Muscle layer of colon (tissue), 2 donors: ENCODE data around the gene SALL2.

Source experiments
- H3K27ac ChIP-seq: one replicate; pipeline ENCODE4 v1.7.0; 2013; ENCODE audit warnings: low read depth, mild to moderate bottlenecking, low read length, moderate library complexity
- H3K27me3 ChIP-seq, 2 donors: one replicate each; pipeline ENCODE4 v1.7.0; 2013; ENCODE audit warnings: low read length in 2 of 2, mild to moderate bottlenecking in 2 of 2; ENCODE audit not compliant: insufficient read depth in 2 of 2, control insufficient read depth in 1 of 2
- H3K36me3 ChIP-seq: one replicate; pipeline ENCODE4 v1.7.0; 2013; ENCODE audit warnings: mild to moderate bottlenecking, low read length; ENCODE audit not compliant: insufficient read depth
- H3K4me1 ChIP-seq: one replicate; pipeline ENCODE4 v1.7.0; 2013; ENCODE audit warnings: mild to moderate bottlenecking, low read length; ENCODE audit not compliant: insufficient read depth
- H3K4me3 ChIP-seq, 2 donors: one replicate each; pipeline ENCODE4 v1.7.0; 2013; ENCODE audit warnings: low read length in 2 of 2, low read depth in 1 of 2, mild to moderate bottlenecking in 1 of 2, moderate library complexity in 1 of 2
- H3K9ac ChIP-seq: one replicate; pipeline ENCODE4 v1.7.0; 2013; ENCODE audit warnings: low read length
- H3K9me3 ChIP-seq: one replicate; pipeline ENCODE4 v1.7.0; 2013; ENCODE audit warnings: mild to moderate bottlenecking, low read length
- donor health status: abdominal sarcoma.
- donor health status: Adenocarcinoma of cecum.

The SALL2 gene

GRCh38 chr14:21525571-21525961 is 580 bp downstream of the SALL2 start:
- Histone ChIP-seq H3K4me1 (peaks cover 14% of the 10 kb centered on the region), H3K4me3 (peak overlapping the region; percentile 68 to 74), H3K27ac (peak overlapping the region; percentile 86), H3K27me3 (no peaks in the 10 kb centered on the region), H3K9ac (peak overlapping the region; percentile 76), H3K36me3 (no peaks in the 10 kb centered on the region), H3K9me3 (no peaks in the 10 kb centered on the region)

DNA sequence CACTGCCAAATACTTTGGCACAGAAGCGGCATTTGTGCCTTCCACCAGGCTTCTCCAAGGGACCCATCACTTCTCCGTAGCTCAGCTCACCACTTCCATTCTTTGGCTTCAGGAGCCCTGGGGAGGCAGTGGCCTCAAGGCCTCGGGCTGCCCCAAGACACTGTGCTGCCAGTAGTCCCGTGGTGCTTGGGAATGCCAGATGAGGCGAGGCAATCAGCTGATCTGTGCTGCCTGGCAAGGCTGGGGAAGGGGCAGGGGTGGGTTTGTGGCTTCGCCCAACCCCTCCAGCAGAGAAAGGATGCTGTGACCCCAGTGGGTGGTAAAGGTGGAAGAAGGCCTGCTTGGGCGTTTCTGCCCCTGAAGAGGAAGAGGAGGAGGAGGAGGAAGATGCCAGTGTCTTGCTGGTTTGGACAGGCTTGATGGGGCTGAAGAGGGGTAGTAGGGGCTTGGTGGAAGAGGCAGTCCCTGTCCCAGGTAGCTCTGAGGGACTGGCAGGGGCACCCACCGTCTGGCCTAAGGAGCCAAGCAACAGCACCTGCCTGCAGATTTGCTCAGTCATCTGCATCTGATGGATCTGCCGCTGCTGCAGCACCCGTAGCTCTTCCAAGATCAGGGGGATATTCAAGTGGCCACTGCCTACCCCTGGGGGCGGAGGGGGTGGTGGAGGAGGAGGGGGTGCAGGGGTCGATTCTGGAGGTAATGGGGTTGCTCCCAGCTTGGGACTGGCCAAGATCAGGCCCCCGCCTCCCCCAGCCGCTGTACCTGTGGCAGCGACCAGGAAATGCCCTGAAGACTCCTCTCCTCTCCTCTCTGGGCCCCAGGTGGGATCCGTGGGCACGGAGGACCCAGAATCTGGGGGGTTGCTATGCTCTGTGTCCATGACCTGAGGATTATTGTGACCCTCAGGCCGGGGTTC is 1.3 kb downstream of the SALL2 start:
- Histone ChIP-seq H3K36me3 (no peaks in the 10 kb centered on the region), H3K9me3 (no peaks in the 10 kb centered on the region), H3K4me3 (peak overlapping the region in 1 of 2 donors; percentile 74), H3K9ac (peak overlapping the region; percentile 76), H3K27ac (no peak overlapping the region), H3K4me1 (peaks cover 14% of the 10 kb centered on the region), H3K27me3 (no peaks in the 10 kb centered on the region)

DNA sequence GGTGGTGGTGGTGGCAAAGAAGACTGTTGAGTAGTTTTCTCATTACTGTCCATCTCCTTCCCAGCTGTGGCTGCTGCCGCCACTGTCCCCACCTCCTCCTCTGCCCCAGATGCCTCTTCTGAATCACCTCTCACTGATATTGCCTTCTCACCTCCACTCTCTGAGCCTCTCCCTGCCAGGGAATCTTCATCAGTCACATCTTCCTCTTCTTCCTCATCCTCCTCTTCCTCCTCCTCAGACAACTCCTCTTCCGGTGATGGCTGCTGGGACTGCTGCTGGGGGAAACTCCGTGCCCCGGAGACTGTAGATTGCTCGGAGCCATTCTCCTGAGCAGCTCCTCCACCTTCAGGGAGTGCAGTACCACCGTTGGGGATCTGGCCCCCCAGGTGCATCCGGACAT is 2.9 kb downstream of the SALL2 start:
- Histone ChIP-seq H3K4me1 (peaks cover 14% of the 10 kb centered on the region), H3K9me3 (no peaks in the 10 kb centered on the region), H3K9ac (no peak overlapping the region), H3K27ac (no peak overlapping the region), H3K36me3 (no peaks in the 10 kb centered on the region), H3K27me3 (no peaks in the 10 kb centered on the region), H3K4me3 (no peak overlapping the region)

- peaks cover 6% of the 10 kb centered on the region for H3K4me1 ChIP-seq
- H3K9ac ChIP-seq, result no peak overlapping the region
- H3K4me3 ChIP-seq, result no peak overlapping the region
- H3K9me3 ChIP-seq, result no peaks in the 10 kb centered on the region
- no peaks in the 10 kb centered on the region for H3K27me3 ChIP-seq
- no peaks in the 10 kb centered on the region for H3K36me3 ChIP-seq
- H3K27ac ChIP-seq, result no peak overlapping the region
Observed at GRCh38 chr14:21521501-21521900, 4.6 kb downstream of the SALL2 start.

GRCh38 chr14:21520767-21521166 is 5.4 kb downstream of the SALL2 start:
- no peaks in the 10 kb centered on the region for H3K9me3 ChIP-seq
- H3K27ac ChIP-seq, result no peak overlapping the region
- H3K27me3 ChIP-seq, result no peaks in the 10 kb centered on the region
- no peak overlapping the region for H3K4me3 ChIP-seq
- no peaks in the 10 kb centered on the region for H3K36me3 ChIP-seq
- H3K4me1 ChIP-seq, result peaks cover 5% of the 10 kb centered on the region
- no peak overlapping the region for H3K9ac ChIP-seq

DNA sequence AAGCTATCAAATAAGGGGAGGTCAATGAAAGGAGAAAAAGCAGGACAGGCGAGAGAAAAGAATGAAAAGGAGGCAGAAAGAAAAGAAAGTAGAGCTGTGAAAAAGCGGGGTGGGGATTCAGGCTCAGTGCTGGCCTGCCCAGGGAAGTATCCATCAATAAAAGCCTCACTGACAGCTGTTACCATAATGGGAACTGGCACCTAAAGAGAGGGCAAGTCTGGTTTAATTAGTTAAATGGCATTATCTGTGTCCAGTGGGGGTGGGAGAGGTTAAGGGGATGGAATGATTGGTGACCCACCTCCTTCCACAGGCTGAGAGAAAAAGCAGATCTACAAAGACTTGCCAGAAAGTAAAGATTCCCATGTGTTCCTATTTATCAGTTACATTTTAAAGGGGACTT is 7.4 kb downstream of the SALL2 start:
- no peak overlapping the region for H3K9ac ChIP-seq

GRCh38 chr14:21514341-21514740 is 11.8 kb downstream of the SALL2 start:
- H3K4me3 ChIP-seq, result no peak overlapping the region
- no peak overlapping the region for H3K27ac ChIP-seq
- no peaks in the 10 kb centered on the region for H3K36me3 ChIP-seq
- peaks cover 11% of the 10 kb centered on the region for H3K4me1 ChIP-seq
- no peaks in the 10 kb centered on the region for H3K9me3 ChIP-seq
- no peaks in the 10 kb centered on the region for H3K27me3 ChIP-seq
- H3K9ac ChIP-seq, result no peak overlapping the region

More for the DNA sequence above, 7.4 kb downstream of the SALL2 start:
- Histone ChIP-seq H3K36me3 (no peaks in the 10 kb centered on the region), H3K27ac (no peak overlapping the region), H3K4me1 (no peaks in the 10 kb centered on the region), H3K4me3 (no peak overlapping the region), H3K9me3 (no peaks in the 10 kb centered on the region), H3K27me3 (no peaks in the 10 kb centered on the region)

- H3K4me3 ChIP-seq, result peak within 1 kb of the TSS; percentile 95 to 96
- no peaks in the 10 kb centered on the region for H3K27me3 ChIP-seq
- no peaks in the 10 kb centered on the region for H3K9me3 ChIP-seq
- H3K27ac ChIP-seq, result peak within 1 kb of the TSS; percentile 59
- H3K4me1 ChIP-seq, result peaks cover 14% of the 10 kb centered on the region
- no peaks in the 10 kb centered on the region for H3K36me3 ChIP-seq
- peak within 1 kb of the TSS; percentile 66 for H3K9ac ChIP-seq
Observed at GRCh38 chr14:21510735-21511657, 15.2 kb downstream of the SALL2 start, which contains the start of gene METTL3. METTL3 (minus strand) TSS chr14:21511340; CDS start chr14:21511223, 117 bp downstream.

- Histone ChIP-seq H3K4me3 (peak overlapping the region in 1 of 2 donors; percentile 95), H3K27ac (no peak overlapping the region), H3K27me3 (no peaks in the 10 kb centered on the region), H3K4me1 (peaks cover 14% of the 10 kb centered on the region), H3K36me3 (no peaks in the 10 kb centered on the region), H3K9me3 (no peaks in the 10 kb centered on the region), H3K9ac (peak overlapping the region; percentile 66)
Observed at GRCh38 chr14:21509432-21510143, 16.6 kb downstream of the SALL2 start.

DNA sequence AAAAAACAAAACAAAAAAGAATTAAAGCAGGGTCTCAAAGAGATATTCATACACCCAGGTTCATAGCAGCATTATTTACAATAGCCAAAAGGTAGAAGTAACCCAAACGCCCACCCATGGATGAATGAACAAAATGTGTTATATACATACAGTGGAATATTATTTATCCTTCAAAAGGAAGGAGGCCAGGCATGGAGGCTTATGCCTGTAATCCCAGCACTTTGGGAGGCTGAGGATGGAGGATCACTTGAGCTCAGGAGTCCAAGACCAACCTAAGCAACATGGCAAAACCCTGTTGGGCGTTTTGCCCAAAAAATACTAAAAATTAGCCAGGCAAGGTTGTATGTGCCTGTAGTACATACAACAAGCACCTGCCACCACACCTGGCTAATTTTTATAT is 19.6 kb downstream of the SALL2 start:
- H3K27ac ChIP-seq, result no peak overlapping the region
- no peaks in the 10 kb centered on the region for H3K9me3 ChIP-seq
- H3K4me3 ChIP-seq, result no peak overlapping the region
- peaks cover 14% of the 10 kb centered on the region for H3K4me1 ChIP-seq
- peaks cover 16% of the 10 kb centered on the region for H3K36me3 ChIP-seq
- H3K27me3 ChIP-seq, result no peaks in the 10 kb centered on the region
- H3K9ac ChIP-seq, result no peak overlapping the region
